Measurements from ENCODE around the gene PCDHGC3.

Gene PCDHGC3

GRCh38 chr5:141485321-141486055 lies 9.7 kb downstream of the PCDHGC3 start:
- no peak for FAIRE-seq

GRCh38 chr5:141486091-141486490 lies 10.3 kb downstream of the PCDHGC3 start:
- FAIRE-seq = no peak

GRCh38 chr5:141487131-141487530 lies 11.4 kb downstream of the PCDHGC3 start:
- no peak for FAIRE-seq

- no peak for FAIRE-seq
Measured at GRCh38 chr5:141488591-141489561, 13.1 kb downstream of the PCDHGC3 start, which contains the start of gene PCDHGC5. TSS of gene PCDHGC5 (plus strand) at chr5:141489081. CDS start at chr5:141489241, 160 bp downstream.

GRCh38 chr5:141489841-141490240 lies 14.1 kb downstream of the PCDHGC3 start:
- FAIRE-seq = no peak

GRCh38 chr5:141490271-141490670 lies 14.5 kb downstream of the PCDHGC3 start:
- FAIRE-seq = no peak

- FAIRE-seq = no peak
Measured at GRCh38 chr5:141490771-141491170, 15.0 kb downstream of the PCDHGC3 start.

- no peak for FAIRE-seq
Measured at GRCh38 chr5:141491323-141492167, 15.8 kb downstream of the PCDHGC3 start.

GRCh38 chr5:141492168-141492885 lies 16.6 kb downstream of the PCDHGC3 start:
- FAIRE-seq = no peak

GRCh38 chr5:141493500-141494422 lies 18.0 kb downstream of the PCDHGC3 start:
- no peak for FAIRE-seq

- no peak for FAIRE-seq
Measured at GRCh38 chr5:141494761-141495452, 19.1 kb downstream of the PCDHGC3 start.

GRCh38 chr5:141495453-141495811 lies 19.7 kb downstream of the PCDHGC3 start:
- no peak for FAIRE-seq

- no peak for FAIRE-seq
Measured at GRCh38 chr5:141496038-141496437, 20.3 kb downstream of the PCDHGC3 start.

- FAIRE-seq = no peak
Measured at GRCh38 chr5:141501761-141502160, 26.0 kb downstream of the PCDHGC3 start.

- no peak for FAIRE-seq
Measured at GRCh38 chr5:141503681-141504080, 27.9 kb downstream of the PCDHGC3 start.

GRCh38 chr5:141504216-141504615 lies 28.4 kb downstream of the PCDHGC3 start:
- FAIRE-seq = no peak

GRCh38 chr5:141506381-141507155 lies 30.8 kb downstream of the PCDHGC3 start:
- no peak for FAIRE-seq

- no peak for FAIRE-seq
Measured at GRCh38 chr5:141507387-141508091, 31.8 kb downstream of the PCDHGC3 start.

- no peak for FAIRE-seq
Measured at GRCh38 chr5:141508440-141508797, 32.7 kb downstream of the PCDHGC3 start.

Data from colon (tissue), 2 donors.